ENCODE results near the gene TLE3.

- TF ChIP-seq, protein P1, sequence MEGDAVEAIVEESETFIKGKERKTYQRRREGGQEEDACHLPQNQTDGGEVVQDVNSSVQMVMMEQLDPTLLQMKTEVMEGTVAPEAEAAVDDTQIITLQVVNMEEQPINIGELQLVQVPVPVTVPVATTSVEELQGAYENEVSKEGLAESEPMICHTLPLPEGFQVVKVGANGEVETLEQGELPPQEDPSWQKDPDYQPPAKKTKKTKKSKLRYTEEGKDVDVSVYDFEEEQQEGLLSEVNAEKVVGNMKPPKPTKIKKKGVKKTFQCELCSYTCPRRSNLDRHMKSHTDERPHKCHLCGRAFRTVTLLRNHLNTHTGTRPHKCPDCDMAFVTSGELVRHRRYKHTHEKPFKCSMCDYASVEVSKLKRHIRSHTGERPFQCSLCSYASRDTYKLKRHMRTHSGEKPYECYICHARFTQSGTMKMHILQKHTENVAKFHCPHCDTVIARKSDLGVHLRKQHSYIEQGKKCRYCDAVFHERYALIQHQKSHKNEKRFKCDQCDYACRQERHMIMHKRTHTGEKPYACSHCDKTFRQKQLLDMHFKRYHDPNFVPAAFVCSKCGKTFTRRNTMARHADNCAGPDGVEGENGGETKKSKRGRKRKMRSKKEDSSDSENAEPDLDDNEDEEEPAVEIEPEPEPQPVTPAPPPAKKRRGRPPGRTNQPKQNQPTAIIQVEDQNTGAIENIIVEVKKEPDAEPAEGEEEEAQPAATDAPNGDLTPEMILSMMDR (IDR thresholded peaks at IDR 0.05): no peak
- TF ChIP-seq POLR2A (IDR thresholded peaks at IDR 0.05): no peak
Observed at GRCh38 chr15:70050970-70051369, 46.7 kb downstream of the TLE3 start.

All from Peyer's patch (tissue), 4 donors.